Naive thymus-derived CD4-positive, alpha-beta T cell (primary cell): ENCODE data around the gene CETP. TPM values are rescaled to one million over a fixed set of nuclear protein-coding genes. Genes with fewer than 3 reads are reported as not detected.

Experiments
- ATAC-seq: fragments of 150-1000 bp; cut with Tn5 transposase; 2 replicates; pipeline ENCODE4 v1.10.0; 2021; ENCODE audit warnings: mild to moderate bottlenecking, moderate library complexity
- CTCF ChIA-PET: fragments of 350-600 bp; sonication (Branson Sonifier 250); formaldehyde crosslinking; loops from one replicate; lab custom pipeline; 2021; ENCODE audit warnings: antibody characterized with exemption; lab: Charles Lee
- POLR2A ChIA-PET: fragments of 350-600 bp; sonication (Branson Sonifier 250); formaldehyde crosslinking; loops from one replicate; lab custom pipeline; 2021; ENCODE audit warnings: antibody characterized with exemption, inconsistent platforms; lab: Charles Lee
- DNase-seq, 9 donors: peaks; one replicate each; pipeline versions ENCODE4 v3.0.0 to v3.0.0-alpha.2; 2020 to 2022; ENCODE audit warnings: mixed read lengths in 1 of 9
- H3K27ac ChIP-seq: one replicate; pipeline ENCODE4 v1.7.0; 2013; ENCODE audit warnings: mild to moderate bottlenecking, low read depth, low read length, moderate library complexity
- H3K27me3 ChIP-seq, 2 donors: one replicate each; pipeline ENCODE4 v1.7.0; 2013; ENCODE audit warnings: low read length in 2 of 2, mild to moderate bottlenecking in 2 of 2, moderate library complexity in 2 of 2; ENCODE audit not compliant: control insufficient read depth in 2 of 2, insufficient read depth in 2 of 2
- H3K36me3 ChIP-seq, 3 experiments: 1 replicate in 2 of 3; 2 replicates in 1 of 3; pipeline ENCODE4 v1.7.0; 2013; ENCODE audit warnings: low read length in 3 of 3, mild to moderate bottlenecking in 3 of 3, moderate library complexity in 1 of 3; ENCODE audit not compliant: insufficient read depth in 3 of 3, control insufficient read depth in 2 of 3
- H3K4me1 ChIP-seq, 2 donors: one replicate each; pipeline ENCODE4 v1.7.0; 2013; ENCODE audit warnings: low read length in 2 of 2, mild to moderate bottlenecking in 2 of 2, moderate library complexity in 1 of 2; ENCODE audit not compliant: control insufficient read depth in 2 of 2, insufficient read depth in 2 of 2
- H3K4me3 ChIP-seq: 2 replicates; pipeline ENCODE4 v1.7.0; 2013; ENCODE audit warnings: mild to moderate bottlenecking, low read length
- H3K9me3 ChIP-seq, 3 experiments: 1 replicate in 2 of 3; 2 replicates in 1 of 3; pipeline ENCODE4 v1.7.0; 2013; ENCODE audit warnings: low read length in 3 of 3; ENCODE audit not compliant: control insufficient read depth in 2 of 3
- H3K27ac Mint-ChIP-seq, 9 donors: one replicate each; pipeline ENCODE4 v1.8.0; 2020 to 2022; ENCODE audit warnings: mixed read lengths in 9 of 9, mild to moderate bottlenecking in 8 of 9, moderate library complexity in 5 of 9, inconsistent platforms in 2 of 9
- H3K27me3 Mint-ChIP-seq, 5 donors: one replicate each; pipeline ENCODE4 v1.8.0; 2021 to 2022; ENCODE audit warnings: mixed read lengths in 5 of 5, mild to moderate bottlenecking in 1 of 5
- H3K36me3 Mint-ChIP-seq, 5 donors: one replicate each; pipeline ENCODE4 v1.8.0; 2020 to 2022; ENCODE audit warnings: mixed read lengths in 5 of 5, mild to moderate bottlenecking in 3 of 5, inconsistent platforms in 1 of 5
- H3K4me1 Mint-ChIP-seq, 7 donors: one replicate each; pipeline ENCODE4 v1.8.0; 2020 to 2022; ENCODE audit warnings: mixed read lengths in 7 of 7, mild to moderate bottlenecking in 3 of 7, inconsistent platforms in 1 of 7
- H3K4me3 Mint-ChIP-seq, 10 donors: one replicate each; pipeline ENCODE4 v1.8.0; 2020 to 2022; ENCODE audit warnings: mild to moderate bottlenecking in 10 of 10, mixed read lengths in 10 of 10, moderate library complexity in 6 of 10, inconsistent platforms in 2 of 10
- H3K9me3 Mint-ChIP-seq, 11 donors: one replicate each; pipeline ENCODE4 v1.8.0; 2020 to 2022; ENCODE audit warnings: mixed read lengths in 11 of 11, mild to moderate bottlenecking in 4 of 11, inconsistent platforms in 1 of 11, moderate library complexity in 1 of 11
- intact Hi-C, 2 donors: fragments of 100-400 bp; cut with micrococcal nuclease; formaldehyde crosslinking; loops; one replicate each; pipeline ENCODE4 v1.15.1; 2023
- polyA plus RNA-seq, 2 donors: library from polyadenylated mRNA; unstranded; fragments of 300-500 nt; fragmentation: Illumina TruSeq; gene quantifications; one replicate each; pipeline ENCODE4 v1.2.3, GENCODE V29; 2021
- total RNA-seq, 6 experiments: library from RNA in 5 of 6; stranded (reverse) in 5 of 6; gene quantifications; 1 replicate in 5 of 6; 2 replicates in 1 of 6; pipeline ENCODE4 v1.2.3 and lab custom pipeline; 2021 to 2026

Gene CETP
- total and polyA plus RNA-seq, 7 experiments from 2014 or later, result 0.17 to 0.25 TPM; not detected in 5

GRCh38 chr16:56938664-56939513 lies 22.9 kb upstream of the CETP start:
- Histone ChIP-seq H3K9me3 (no peaks in the 10 kb centered on the region), H3K36me3 (peaks cover 9 to 84% (median 59%) of the 10 kb centered on the region in 3 experiments), H3K4me3 (no peak overlapping the region), H3K27ac (peak overlapping the region; percentile 34), H3K4me1 (peaks cover 12 to 29% of the 10 kb centered on the region in 2 donors), H3K27me3 (no peaks in the 10 kb centered on the region)
- peak in 3 of 9 donors; percentile 28 to 51 (median 32) for DNase-seq
- intact Hi-C loops, result loop anchor here in 1 of 2 donors (10.0 kb wide), 2 partner anchors 424 to 506 kb away; partner anchors contain the start of genes CIAPIN1 and COQ9
- CTCF ChIA-PET, result interaction anchor here (0.6 to 1.4 kb wide), 3 partner anchors 45 to 149 kb away, joined by 3 to 5 read pairs (median 3); no protein-coding TSS in a partner anchor
- H3K27me3 Mint-ChIP-seq, result no peaks in the 10 kb centered on the region
- peaks cover 34 to 79% (median 55%) of the 10 kb centered on the region in 7 donors for H3K4me1 Mint-ChIP-seq
- POLR2A ChIA-PET, result interaction anchor here (1.0 kb wide), 2 partner anchors 8 to 9 kb away, joined by 3 read pairs; no protein-coding TSS in a partner anchor
- no peaks in the 10 kb centered on the region for H3K9me3 Mint-ChIP-seq
- H3K27ac Mint-ChIP-seq, result peak overlapping the region; percentile 52 to 97 (median 83)
- H3K36me3 Mint-ChIP-seq, result peaks cover 3 to 66% (median 38%) of the 10 kb centered on the region in 5 donors
- H3K4me3 Mint-ChIP-seq, result peak overlapping the region; percentile 3 to 83 (median 62)
- peak; percentile 64 for ATAC-seq

GRCh38 chr16:56939801-56940200 lies 21.9 kb upstream of the CETP start:
- Mint-ChIP-seq H3K4me3 (peak overlapping the region in 4 of 10 donors; percentile 9 to 67 (median 44)), H3K27me3 (no peaks in the 10 kb centered on the region), H3K4me1 (peaks cover 27 to 78% (median 46%) of the 10 kb centered on the region in 7 donors), H3K27ac (peak overlapping the region; percentile 65 to 97 (median 83)), H3K9me3 (no peaks in the 10 kb centered on the region), H3K36me3 (peaks cover 3 to 64% (median 38%) of the 10 kb centered on the region in 5 donors)
- Histone ChIP-seq H3K27me3 (no peaks in the 10 kb centered on the region), H3K9me3 (no peaks in the 10 kb centered on the region), H3K27ac (peak overlapping the region; percentile 34), H3K4me1 (peaks cover 6 to 29% of the 10 kb centered on the region in 2 donors), H3K36me3 (peaks cover 12 to 93% (median 63%) of the 10 kb centered on the region in 3 experiments), H3K4me3 (no peak overlapping the region)
- CTCF ChIA-PET, result interaction anchor here (0.6 kb wide), 1 partner anchor 44 kb away, joined by 5 read pairs; no protein-coding TSS in a partner anchor
- intact Hi-C loops, result loop anchor here in 1 of 2 donors (1.0 to 10.0 kb wide), 3 partner anchors 8 to 505 kb away; partner anchors contain the start of genes CIAPIN1, COQ9 and HERPUD1
- no peak for ATAC-seq
- no peak for DNase-seq
- POLR2A ChIA-PET, result interaction anchor here (1.0 kb wide), 1 partner anchor 9 kb away, joined by 3 read pairs; no protein-coding TSS in a partner anchor

GRCh38 chr16:56941092-56941491 lies 20.7 kb upstream of the CETP start:
- Mint-ChIP-seq H3K36me3 (peaks cover 3 to 59% (median 34%) of the 10 kb centered on the region in 5 donors), H3K4me3 (no peak overlapping the region), H3K27ac (peak overlapping the region in 1 of 9 donors; percentile 23), H3K27me3 (no peaks in the 10 kb centered on the region), H3K4me1 (peaks cover 18 to 70% (median 36%) of the 10 kb centered on the region in 7 donors), H3K9me3 (no peaks in the 10 kb centered on the region)
- no peaks in the 10 kb centered on the region for H3K9me3 ChIP-seq
- no peak overlapping the region for H3K27ac ChIP-seq
- ATAC-seq (no peak), DNase-seq (no peak)
- H3K4me3 ChIP-seq, result no peak overlapping the region
- no peaks in the 10 kb centered on the region for H3K27me3 ChIP-seq
- peaks cover 6 to 24% of the 10 kb centered on the region in 2 donors for H3K4me1 ChIP-seq
- intact Hi-C loops, result no loop called here
- ChIA-PET CTCF (interaction anchor here (1.1 to 1.7 kb wide), 2 partner anchors 8 to 24 kb away, joined by 4 to 5 read pairs; no protein-coding TSS in a partner anchor), POLR2A (interaction anchor here (0.6 to 2.1 kb wide), 3 partner anchors 8 to 11 kb away, joined by 3 to 10 read pairs (median 6); partner anchors contain the start of gene HERPUD1)
- peaks cover 12 to 88% (median 58%) of the 10 kb centered on the region in 3 experiments for H3K36me3 ChIP-seq

- no peak overlapping the region for H3K4me3 ChIP-seq
- ChIA-PET CTCF (interaction anchor here (0.8 to 1.7 kb wide), 3 partner anchors 9 to 388 kb away, joined by 3 to 5 read pairs (median 4); no protein-coding TSS in a partner anchor), POLR2A (interaction anchor here (2.0 to 2.1 kb wide), 2 partner anchors 9 to 11 kb away, joined by 6 to 10 read pairs; partner anchors contain the start of gene HERPUD1)
- H3K4me1 Mint-ChIP-seq, result peaks cover 18 to 65% (median 32%) of the 10 kb centered on the region in 7 donors
- H3K27me3 Mint-ChIP-seq, result no peaks in the 10 kb centered on the region
- peaks cover 12 to 81% (median 50%) of the 10 kb centered on the region in 3 experiments for H3K36me3 ChIP-seq
- H3K4me3 Mint-ChIP-seq, result no peak overlapping the region
- H3K9me3 ChIP-seq, result no peaks in the 10 kb centered on the region
- intact Hi-C loops, result no loop called here
- H3K27me3 ChIP-seq, result no peaks in the 10 kb centered on the region
- H3K27ac Mint-ChIP-seq, result no peak overlapping the region
- no peak for ATAC-seq
- no peak overlapping the region for H3K27ac ChIP-seq
- H3K4me1 ChIP-seq, result peaks cover 6 to 24% of the 10 kb centered on the region in 2 donors
- no peaks in the 10 kb centered on the region for H3K9me3 Mint-ChIP-seq
- H3K36me3 Mint-ChIP-seq, result peaks cover 3 to 52% (median 34%) of the 10 kb centered on the region in 5 donors
- DNase-seq, result no peak
These were observed 19.9 kb upstream of the CETP start for GRCh38 chr16:56941856-56942331.

GRCh38 chr16:56943761-56944375 lies 17.9 kb upstream of the CETP start:
- Mint-ChIP-seq H3K27me3 (no peaks in the 10 kb centered on the region), H3K9me3 (no peaks in the 10 kb centered on the region), H3K27ac (peak overlapping the region in 4 of 9 donors; percentile 14 to 75 (median 42)), H3K4me1 (peaks cover 7 to 49% (median 14%) of the 10 kb centered on the region in 7 donors), H3K4me3 (no peak overlapping the region), H3K36me3 (peaks cover 3 to 40% (median 20%) of the 10 kb centered on the region in 5 donors)
- ATAC-seq (no peak), DNase-seq (no peak)
- H3K4me3 ChIP-seq, result no peak overlapping the region
- no peaks in the 10 kb centered on the region for H3K27me3 ChIP-seq
- H3K9me3 ChIP-seq, result no peaks in the 10 kb centered on the region
- ChIA-PET POLR2A (interaction anchor here (5.9 kb wide), 1 partner anchor 11 kb away, joined by 32 read pairs; the partner anchor contains the start of gene HERPUD1), CTCF (interaction anchor here (0.9 kb wide), 1 partner anchor 20 kb away, joined by 3 read pairs; no protein-coding TSS in a partner anchor)
- peaks cover 6 to 13% of the 10 kb centered on the region in 2 donors for H3K4me1 ChIP-seq
- no peak overlapping the region for H3K27ac ChIP-seq
- intact Hi-C loops, result no loop called here
- H3K36me3 ChIP-seq, result peaks cover 12 to 64% (median 37%) of the 10 kb centered on the region in 3 experiments
